Measurements from ENCODE around the gene TIAL1.
"Not testable (repeated sequence)": the region's sequence is repeated elsewhere in the genome, so short reads cannot be mapped to it uniquely, and the experiment has no call there.

TIAL1 gene

GRCh38 chr10:119549247-119549999 lies 47.3 kb downstream of the TIAL1 start:
- no peak for DNase-seq (ENCODE audit: low spot score)

- DNase-seq (ENCODE audit: low spot score) = no peak
These were observed 50.8 kb downstream of the TIAL1 start for GRCh38 chr10:119546009-119546408.

DNA sequence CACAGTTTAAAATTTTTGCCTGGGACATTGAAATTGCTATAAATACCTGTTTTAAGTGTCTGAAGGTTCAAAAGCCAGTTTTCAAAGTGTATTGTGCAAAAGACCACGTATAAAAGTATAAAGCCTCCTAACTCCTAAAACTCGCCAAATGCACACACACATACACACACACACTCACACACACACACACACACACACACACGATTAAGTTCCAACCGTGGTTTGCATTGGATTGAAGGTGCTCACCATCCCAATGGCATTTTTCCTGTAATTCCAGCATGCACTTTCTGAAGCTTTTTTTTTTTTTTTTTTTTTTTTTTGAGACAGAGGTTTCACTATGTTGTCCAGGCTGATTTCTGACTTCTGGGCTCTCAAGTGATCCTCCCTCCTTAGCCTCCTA lies 51.5 kb downstream of the TIAL1 start:
- DNase-seq (ENCODE audit: low spot score) = no peak

DNA sequence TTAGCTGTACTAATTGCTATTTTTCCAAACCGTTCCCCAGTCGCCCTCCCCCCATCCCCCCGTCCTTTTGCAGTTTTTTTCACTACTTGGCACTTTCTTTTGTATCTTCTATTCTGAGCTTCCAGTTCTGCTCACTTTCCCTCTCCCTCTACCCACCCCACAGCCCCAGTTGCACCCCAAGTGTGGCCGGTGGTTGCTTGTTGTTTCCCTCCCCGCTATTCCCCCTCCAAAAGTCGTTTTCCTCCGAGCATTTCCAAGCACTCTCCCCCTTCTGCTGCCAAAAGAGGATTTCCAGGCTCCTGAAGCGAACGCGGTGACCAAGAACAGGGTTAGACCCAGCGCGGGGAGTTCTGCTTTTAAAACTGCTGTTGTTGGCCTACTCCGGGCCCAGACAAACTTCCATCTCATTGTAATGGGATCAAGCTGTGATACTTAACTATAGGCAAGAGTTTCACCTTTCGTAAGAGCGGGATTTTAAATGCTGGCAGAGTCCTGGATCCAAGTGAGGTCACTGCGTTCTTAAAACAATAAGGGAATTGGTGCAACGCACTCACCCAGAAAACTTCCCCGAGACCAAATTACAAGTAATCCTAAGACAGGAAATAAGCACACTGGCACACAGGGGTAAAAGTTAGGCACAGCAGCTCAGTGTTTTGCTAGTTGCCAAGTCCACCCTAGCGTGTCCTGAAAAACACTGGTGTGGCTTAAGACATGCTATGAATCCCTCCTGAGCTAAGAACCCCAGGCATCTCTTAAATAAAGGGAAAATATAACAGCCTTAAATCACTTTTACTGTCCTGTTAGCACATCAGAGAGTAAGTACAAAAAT lies 52.7 kb downstream of the TIAL1 start:
- DNase-seq (ENCODE audit: low spot score) = no peak

- peak; percentile 63 for DNase-seq (ENCODE audit: low spot score)
These were observed 53.6 kb downstream of the TIAL1 start for GRCh38 chr10:119542988-119543813.

- peak; percentile 72 for DNase-seq (ENCODE audit: low spot score)
These were observed 54.3 kb downstream of the TIAL1 start, which contains the start of gene RGS10 for GRCh38 chr10:119542357-119542987. RGS10 (minus strand) TSS chr10:119542719; CDS start chr10:119542638, 81 bp downstream.

DNA sequence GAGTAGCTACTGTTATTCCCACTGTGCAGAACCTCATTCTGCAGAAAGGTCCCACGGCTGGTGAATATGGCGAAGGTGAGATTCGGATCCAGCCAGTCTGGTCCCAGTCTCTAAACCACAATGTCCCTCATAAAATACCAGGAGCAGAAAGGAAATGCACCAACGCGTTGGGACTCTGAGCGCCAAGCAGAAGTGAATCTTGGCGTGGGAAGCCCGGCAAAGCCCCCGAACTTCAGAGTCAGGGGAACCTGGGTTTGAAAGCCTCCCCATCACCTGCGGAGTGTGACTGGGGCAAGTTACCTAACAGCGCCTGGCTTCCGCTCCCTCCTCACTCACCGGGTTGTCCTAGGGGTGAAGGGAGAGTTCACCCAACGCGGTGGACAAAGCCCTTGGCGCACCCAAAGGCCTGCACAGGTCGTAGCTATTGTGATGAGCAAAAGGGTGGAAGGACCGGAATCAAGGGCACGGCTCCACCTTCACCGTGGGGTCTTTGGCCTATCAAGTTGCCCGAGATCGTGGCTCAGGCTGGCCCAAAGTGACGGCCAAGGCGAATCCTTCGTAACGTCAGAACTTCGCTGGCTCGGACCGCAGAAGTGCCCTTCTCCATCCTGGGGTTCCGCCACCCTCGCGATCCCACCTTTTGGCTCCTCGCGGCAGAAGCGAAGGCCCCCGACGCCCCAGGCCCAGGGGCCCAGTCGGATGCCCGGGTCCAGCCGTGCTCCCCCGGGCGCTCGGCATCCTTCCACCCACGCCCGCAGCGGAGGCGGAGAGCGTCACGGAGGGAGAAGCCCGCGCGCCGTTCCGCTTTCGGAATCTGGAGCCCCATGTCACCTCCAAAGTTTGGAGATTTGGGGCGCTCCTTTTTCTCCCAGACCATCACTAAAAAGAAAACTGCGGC lies 55.1 kb downstream of the TIAL1 start:
- peak; percentile 32 for DNase-seq (ENCODE audit: low spot score)

GRCh38 chr10:119541046-119541445 lies 55.7 kb downstream of the TIAL1 start:
- no peak for DNase-seq (ENCODE audit: low spot score)

DNA sequence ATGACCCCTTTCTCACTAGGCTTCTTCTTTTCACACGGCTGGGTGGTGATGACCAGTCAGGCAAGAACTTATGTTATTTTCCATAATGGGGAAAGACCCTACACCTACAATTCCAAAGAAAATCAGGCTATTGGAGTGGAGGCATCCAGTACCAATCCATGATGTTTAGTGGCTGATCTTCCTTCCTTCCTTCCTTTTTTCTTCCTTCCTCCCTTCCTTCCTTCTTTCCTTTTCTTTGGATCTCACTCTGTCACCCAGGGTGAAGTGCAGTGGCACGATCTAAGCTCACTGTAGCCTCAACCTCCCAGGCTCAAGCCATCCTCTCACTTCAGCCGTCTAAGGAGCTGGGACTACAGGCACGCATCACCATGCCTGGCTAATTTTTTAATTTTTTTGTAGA lies 56.7 kb downstream of the TIAL1 start:
- DNase-seq (ENCODE audit: low spot score) = no peak

GRCh38 chr10:119539359-119539825 lies 57.4 kb downstream of the TIAL1 start:
- DNase-seq (ENCODE audit: low spot score) = peak; percentile 35

- DNase-seq (ENCODE audit: low spot score) = peak; percentile 62
These were observed 58.0 kb downstream of the TIAL1 start for GRCh38 chr10:119538632-119539358.

GRCh38 chr10:119537953-119538630 lies 58.7 kb downstream of the TIAL1 start:
- DNase-seq (ENCODE audit: low spot score) = no peak

DNA sequence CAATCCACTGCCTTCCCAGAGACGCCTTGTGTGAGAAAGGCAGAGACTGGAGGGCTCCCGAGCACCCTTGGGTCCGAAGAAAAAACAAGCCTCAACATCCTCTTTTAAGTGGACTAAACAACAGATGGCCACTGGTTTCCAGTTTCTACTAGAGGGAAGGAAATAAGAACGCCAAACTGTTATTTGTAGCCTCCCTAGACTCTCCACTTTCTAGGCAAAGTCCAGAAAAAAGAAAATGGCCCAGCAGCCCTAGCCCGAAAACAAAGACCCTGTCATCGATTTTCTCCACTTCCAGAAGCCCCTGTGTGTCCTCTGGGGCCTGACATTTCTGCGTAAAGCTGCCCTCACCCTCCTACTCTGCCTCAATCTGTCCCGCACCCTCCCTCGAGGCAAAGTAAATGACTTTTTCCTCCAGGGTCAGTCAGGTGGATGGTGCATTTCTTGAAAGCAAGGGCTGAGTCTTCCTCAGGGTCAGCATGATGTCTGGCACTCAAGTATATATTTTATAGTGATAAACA lies 60.2 kb downstream of the TIAL1 start:
- no peak for DNase-seq (ENCODE audit: low spot score)

DNA sequence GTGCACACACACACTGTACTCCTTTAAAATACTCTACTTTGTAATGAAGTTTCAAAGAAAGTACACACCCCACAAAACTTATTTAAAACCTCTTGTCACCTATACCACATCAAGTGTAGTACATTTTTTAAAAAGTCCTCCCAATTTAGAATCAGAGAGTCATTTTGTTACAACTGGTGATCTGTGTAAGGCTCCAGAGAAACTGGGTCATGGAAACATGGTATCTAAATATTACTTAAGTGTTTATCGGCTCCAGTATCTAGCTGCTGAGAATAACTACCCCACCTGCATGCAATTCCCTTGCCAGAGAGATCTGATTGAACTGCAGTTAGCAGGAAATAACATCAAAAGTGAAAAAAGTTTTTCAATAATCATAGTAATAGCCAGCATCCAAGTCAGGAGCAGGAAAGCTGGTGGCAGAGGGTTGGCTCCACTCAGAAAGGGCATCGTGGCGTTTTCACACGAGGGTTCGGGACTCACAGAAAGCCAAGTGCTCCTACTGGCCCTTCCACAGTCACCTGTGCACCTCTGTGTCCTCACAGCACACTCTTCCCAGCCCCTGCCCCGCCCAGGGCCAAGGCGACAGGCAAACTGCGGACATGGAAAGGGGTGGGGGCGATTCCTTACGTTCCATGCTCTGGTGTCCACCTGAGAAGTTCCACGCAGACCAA lies 60.8 kb downstream of the TIAL1 start:
- no peak for DNase-seq (ENCODE audit: low spot score)

GRCh38 chr10:119535305-119535704 lies 61.5 kb downstream of the TIAL1 start:
- no peak for DNase-seq (ENCODE audit: low spot score)

- DNase-seq (ENCODE audit: low spot score) = no peak
These were observed 63.3 kb downstream of the TIAL1 start for GRCh38 chr10:119533473-119533872.

- not testable (repeated sequence) for DNase-seq (ENCODE audit: low spot score)
These were observed 64.0 kb downstream of the TIAL1 start for GRCh38 chr10:119532791-119533190.

- not testable (repeated sequence) for DNase-seq (ENCODE audit: low spot score)
These were observed 64.5 kb downstream of the TIAL1 start for GRCh38 chr10:119532251-119532650.

DNA sequence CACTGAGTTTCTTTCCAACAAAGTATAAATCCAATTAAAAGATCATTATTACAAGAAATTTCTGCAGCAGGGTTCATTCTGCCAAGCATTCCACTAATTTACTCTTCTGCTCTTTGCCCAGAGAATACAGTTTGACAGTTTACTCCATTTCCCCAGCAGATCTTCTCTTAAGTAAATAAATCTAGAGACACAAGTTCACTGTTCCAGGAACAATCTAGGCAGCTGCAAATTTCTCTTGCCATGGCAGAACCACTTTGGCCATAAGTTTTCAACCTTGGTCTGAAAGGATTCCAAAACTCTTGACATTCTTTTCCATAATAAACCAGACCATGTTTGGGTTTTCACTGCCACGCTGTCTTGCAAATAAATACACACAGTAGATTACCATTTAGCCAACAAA lies 65.7 kb downstream of the TIAL1 start:
- no peak for DNase-seq (ENCODE audit: low spot score)

Measured in hematopoietic multipotent progenitor cell treated with erythropoietin and hydrocortisone succinate and interleukin-3 and kit ligand, for 17 days (in vitro differentiated cells).